Effector CD8-positive, alpha-beta T cell (primary cell): ENCODE measurements around the gene PPIP5K2.
A peak's percentile ranks its signal among the peaks of the same experiment; 100 is the strongest.

ENCODE experiments used
- DNase-seq: peaks from one replicate; lab custom pipeline; 2025; lab: John Stamatoyannopoulos, UW

Gene PPIP5K2

GRCh38 chr5:103245761-103246160 lies 125.7 kb downstream of the PPIP5K2 start:
- no peak for DNase-seq

GRCh38 chr5:103247118-103247517 lies 127.0 kb downstream of the PPIP5K2 start:
- DNase-seq, result no peak

GRCh38 chr5:103249068-103249467 lies 129.0 kb downstream of the PPIP5K2 start:
- DNase-seq, result no peak

- DNase-seq, result no peak
Measured at GRCh38 chr5:103254921-103255320, 134.8 kb downstream of the PPIP5K2 start.

GRCh38 chr5:103255691-103256090 lies 135.6 kb downstream of the PPIP5K2 start:
- DNase-seq, result no peak

GRCh38 chr5:103256178-103256577 lies 136.1 kb downstream of the PPIP5K2 start:
- DNase-seq, result no peak

- DNase-seq, result peak; percentile 87
Measured at GRCh38 chr5:103258368-103258956, 138.4 kb downstream of the PPIP5K2 start, which contains the start of gene MACIR. Gene MACIR, plus strand, starts transcription at chr5:103258763. Its CDS starts 17,157 bp downstream, at chr5:103275920.

- DNase-seq, result peak; percentile 41
Measured at GRCh38 chr5:103258957-103259704, 139.0 kb downstream of the PPIP5K2 start.

- DNase-seq, result no peak
Measured at GRCh38 chr5:103259705-103260355, 139.7 kb downstream of the PPIP5K2 start.

- no peak for DNase-seq
Measured at GRCh38 chr5:103260951-103261350, 140.8 kb downstream of the PPIP5K2 start.
